Fibroblast of skin of left biceps (primary cell): ENCODE measurements around the gene USH1C.

Experiments used
- DNase-seq, 2 experiments: peaks; one replicate each; pipeline ENCODE4 v3.0.0-alpha.2; 2013; ENCODE audit warnings: low read depth in 2 of 2

USH1C gene

DNA sequence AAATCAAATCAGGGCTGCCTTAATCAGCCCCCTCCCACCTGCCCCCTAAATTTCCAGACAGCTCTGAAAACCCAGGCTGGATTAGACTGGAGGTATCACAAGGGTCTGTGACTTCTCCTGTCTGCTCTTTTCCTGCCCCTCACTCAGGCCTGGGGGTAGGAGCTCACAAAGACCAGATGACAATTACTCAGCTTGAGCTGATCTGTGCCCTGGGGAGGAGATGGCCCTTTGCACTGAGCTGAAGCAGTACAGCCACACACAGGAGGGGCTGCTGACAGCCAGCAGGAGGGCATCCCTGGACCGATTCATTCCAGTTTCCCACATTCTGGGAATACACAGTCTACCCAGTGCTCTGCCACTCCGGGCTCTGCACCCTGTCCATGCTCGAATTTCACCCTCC lies 71.7 kb downstream of the USH1C start:
- DNase-seq, result no peak

DNA sequence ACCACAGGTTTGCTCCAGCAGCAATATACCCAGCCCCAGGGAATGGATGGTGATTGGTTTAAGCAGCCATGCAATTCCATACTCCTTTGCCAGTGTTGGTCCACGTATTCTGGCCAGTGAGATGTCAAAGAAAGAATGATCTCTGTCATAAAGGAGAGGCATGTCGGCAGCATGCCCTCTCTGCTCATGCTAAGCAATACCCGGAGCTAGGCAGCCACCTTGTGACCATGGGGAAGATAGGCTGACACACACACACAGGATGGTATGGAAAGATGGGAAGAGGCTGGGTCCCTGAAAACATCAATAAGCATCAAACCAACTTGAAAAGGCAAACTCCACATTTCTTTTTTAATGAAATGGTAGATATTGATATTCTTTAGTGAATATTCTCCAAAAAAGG lies 72.7 kb downstream of the USH1C start:
- no peak for DNase-seq

DNA sequence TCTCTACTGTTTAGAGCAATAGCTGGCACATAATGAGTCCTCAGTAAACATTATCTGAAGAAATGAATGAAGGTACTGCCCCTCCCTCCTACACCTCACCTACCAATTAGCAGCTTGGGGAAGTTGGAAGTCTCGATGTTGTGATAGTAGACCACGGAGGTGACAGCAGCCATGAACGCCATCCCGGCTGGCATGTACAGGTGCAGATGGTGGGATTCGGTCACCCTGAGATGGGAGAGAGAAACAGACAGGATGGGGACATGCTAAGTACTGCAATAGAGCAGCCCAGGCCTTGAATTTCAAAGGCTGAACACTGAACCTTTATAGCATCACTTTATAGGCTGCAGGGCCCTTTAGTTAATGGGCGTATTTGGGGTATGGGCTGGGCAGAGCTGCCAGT lies 74.2 kb downstream of the USH1C start:
- no peak for DNase-seq

DNA sequence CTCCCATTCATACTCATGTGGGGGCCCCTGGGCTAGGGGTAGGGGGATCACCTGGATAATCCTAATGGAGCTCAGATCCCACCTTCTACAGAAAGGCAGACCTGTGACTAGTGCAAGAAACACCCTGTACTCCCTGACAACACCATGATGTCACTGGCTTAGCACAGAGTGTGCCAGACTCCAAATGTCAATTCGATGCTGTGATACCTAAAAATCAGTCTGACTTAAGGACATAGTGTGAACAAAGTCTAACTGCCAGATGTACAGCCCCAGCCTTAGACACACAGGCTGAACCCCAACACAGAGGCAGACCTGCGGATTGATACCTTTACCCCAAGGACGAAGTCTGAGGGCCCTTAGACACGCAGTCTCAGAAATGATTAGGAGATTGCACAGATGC lies 76.1 kb downstream of the USH1C start:
- no peak for DNase-seq

DNA sequence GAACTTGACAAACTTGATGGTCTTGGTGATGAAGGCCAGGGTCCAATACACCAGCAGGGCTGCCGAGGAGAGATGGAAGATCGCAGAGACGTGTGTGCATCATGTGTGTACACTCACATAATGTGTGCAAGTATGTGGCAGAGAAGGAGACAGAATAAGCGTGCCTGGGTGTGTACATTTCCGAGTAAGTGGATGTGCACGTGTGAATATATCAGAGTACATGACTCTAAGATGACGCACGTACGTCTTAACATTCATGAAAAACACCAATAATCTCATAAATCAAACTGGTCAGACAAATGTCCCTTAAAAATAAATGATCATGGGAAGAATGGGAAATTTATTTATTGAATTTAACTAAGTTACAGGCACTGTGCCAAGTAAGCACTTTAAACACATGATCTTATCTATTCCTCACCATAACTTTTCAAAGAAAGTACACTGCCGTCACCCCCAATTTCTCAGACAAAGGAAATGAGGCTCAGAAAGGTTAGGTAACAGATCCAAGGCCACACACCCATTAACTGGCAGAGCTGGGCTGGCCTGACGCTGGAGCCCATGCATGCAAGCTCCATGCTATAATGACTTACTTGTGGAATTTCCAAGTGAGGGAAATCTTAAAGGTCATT lies 80.6 kb downstream of the USH1C start:
- DNase-seq, result no peak

DNA sequence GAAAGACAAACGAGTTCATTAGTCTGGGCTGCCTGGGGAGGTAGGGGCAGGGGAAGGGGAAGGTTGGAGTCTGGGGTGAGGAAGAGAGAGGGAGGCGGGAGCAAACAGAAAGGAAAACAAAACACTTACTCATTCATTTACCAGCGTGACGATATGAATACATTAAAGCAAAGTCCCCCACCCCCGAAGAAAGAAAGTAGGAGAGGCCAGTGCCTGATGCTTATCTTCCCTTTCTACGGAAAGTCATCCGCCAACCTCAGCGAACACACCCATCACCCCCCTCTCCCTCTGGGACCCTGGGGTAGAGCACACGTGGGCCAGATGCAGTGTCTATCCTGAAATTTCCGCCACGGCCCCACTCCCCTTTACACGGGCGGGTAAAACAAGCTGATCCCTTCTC lies 81.3 kb downstream of the USH1C start:
- DNase-seq, result no peak

DNA sequence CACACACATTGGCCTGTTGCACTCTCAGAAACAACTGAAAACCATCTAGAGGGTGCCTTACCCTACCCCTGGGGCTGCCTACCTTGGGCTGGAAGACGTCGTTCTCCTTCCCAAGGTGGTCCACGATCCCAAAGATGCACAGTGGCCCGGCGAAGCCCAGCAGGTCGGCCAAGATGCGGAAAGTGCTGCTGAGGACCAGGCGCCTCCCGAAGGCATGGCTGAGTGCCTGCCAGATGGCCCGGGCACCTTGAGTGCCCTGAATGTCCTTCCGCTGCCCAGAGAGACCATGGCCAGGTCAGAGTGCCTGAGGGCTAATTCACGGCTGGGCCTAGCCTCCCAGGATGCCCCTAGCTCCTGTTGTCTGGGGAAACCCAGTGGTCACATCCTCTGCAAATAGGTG lies 83.8 kb downstream of the USH1C start:
- DNase-seq, result no peak

DNA sequence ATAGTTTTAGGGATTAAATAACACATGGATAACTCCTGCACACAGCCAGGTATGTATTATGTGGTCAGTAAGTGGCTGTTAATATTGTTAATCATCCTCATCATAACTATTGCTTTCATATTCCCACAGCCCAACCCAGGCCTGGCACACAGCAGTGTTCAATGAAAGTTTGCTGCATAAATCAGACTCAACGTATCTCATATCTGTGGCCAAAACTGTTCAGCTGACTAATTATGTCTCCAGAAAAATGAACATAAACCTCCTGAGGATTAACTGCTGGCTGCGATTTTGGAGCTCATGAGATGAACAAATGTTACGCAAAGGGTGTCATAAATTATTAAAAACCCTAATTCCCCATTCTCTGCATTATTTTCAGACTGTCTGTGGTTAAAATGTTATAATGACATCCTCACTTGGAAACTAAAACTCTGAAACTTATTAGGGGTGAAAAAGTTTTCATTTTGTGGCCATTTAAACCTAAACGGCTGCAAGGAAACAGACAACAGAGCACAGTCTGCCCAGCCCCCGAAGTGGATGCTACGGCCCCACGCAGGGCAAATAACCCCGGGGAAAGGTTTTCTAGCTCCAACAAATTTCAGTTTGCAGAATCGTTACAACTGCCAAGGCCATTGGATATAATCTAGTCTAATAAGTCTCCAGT lies 84.8 kb downstream of the USH1C start:
- DNase-seq, result peak in 1 of 2 experiments; percentile 3

DNA sequence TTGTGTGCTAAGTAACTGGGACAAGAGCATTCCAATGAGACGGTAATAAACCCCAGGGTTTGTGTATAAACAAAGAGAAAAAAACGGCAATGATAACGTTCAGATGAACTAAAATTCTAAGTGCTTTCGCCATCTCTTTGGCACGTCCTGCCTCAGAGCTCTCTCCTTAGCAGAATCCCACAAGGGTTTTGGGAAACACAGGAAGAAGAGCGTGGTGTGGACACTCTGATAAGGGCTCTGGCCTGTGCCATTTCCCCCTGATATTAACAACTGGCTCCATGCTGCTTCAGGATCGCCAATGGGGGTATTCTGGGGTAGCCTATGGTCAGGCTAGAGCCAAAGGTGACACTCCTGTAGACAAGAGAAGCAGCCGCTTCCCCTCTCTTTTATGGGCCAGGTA lies 85.9 kb downstream of the USH1C start:
- no peak for DNase-seq

DNA sequence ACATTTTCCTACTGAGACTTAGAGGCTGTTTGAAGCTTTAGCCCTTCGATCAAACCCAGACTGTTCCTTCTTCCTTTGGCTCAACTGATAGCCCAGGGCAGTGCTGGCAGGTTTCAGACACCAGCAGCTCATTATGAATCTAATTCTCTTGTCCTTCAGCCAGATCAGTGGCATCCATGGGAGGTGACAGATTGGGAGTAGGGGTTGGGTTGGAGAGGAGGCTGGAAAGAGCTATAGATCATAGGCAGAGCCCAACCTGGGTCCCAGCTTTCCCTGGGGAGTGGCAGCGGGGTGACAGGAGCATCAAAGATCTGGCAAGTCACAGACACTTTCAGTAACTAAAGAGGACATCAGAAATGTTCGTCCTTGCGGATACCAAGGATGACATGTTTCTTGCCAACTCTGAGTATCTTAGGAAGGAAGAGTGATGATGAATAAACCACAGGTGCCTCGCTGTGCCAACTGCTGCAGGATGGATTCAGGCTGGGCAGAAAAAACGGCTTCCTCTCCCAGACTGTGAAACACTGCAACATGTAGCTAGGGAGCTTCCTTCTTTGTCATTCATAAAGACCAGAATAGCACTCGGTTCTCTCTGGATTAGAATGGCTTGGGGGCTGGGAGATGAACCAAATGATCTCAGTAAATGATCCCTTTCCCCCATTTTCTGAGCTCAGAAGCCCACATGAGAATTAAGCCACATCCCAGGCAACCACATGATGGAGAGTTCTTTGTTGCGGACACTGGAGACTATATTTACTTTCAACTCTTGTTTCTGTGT lies 86.6 kb downstream of the USH1C start:
- DNase-seq, result no peak

DNA sequence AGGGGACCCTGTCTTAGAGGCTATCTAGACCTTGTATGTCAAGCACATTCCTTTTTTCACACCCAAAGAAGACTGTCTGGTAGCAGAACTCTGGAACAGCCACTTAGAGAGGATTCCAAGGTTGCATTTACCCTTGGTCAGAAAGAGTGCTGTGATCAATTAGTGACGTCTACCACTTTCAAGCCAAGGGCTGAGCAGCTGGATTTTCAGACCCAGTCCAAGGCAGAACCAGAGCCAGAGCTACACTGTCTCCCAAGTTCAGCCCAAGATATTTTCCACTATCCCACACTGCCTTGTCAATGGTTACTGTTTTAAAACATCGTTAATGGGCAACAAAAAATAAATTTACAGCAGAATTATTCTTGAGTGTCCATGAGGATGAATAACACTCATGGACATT lies 91.5 kb downstream of the USH1C start:
- DNase-seq, result no peak

DNA sequence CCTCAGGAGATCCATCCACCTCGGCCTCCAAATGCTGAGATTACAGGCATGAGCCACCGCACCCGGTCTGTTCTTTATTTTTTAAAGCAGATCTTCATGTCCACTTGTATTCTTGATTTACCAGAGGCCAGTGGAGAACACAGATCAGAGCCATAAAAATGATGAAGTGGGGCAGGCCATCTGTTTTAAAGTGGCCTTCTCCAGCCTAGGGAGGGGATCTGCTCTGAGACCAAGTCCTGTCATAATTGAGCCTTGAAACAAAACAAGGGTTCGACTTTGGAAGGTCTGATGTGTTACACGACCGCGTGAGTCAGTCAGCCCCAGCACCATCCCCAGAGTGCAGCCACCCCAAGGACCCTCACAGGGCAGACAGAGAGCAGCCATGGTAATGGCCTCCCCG lies 95.1 kb downstream of the USH1C start:
- no peak for DNase-seq

DNA sequence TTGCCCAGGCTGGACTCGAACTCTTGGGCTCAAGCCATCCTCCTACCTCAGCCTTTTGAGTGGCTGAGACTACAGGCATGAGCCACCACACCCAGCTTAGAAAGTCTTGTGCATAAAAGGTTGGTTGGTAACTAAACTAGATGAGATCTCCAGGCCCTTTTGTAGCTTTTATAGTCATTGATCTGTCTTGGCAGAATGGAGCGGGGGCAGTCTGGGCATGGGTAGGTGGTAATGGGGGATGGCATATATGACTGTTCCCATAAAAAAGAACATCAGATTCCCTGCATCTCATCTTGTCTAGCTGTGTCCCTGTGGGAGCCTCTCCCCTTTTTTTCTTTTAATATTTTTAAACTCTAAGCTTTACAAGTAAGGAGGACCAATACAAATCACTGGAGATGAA lies 97.7 kb downstream of the USH1C start:
- no peak for DNase-seq

DNA sequence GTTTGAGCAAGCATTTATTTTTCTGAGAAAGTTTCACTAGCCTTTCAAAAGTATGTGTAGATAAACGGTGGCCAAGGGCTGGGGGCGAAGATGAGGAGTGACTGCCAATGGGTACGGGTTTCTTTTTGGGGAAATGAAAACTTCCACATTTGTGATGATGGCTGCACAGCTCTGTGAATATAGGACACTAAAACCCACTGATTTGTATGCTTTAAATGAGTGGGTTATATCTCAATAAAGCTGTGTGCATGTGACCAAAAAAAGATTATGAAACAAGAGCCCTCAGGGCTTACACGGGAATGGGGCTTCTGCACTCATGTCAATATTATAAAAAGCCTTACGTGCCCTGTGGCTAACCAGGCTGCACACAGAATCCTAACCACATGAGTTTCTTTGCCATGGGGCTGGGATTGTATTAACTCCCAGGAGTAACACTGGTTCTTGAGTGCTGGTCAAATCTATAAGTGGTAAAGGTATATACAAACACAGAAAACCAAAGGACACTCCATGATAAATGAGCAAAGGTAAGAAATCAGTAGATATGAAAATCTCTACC lies 98.9 kb downstream of the USH1C start:
- no peak for DNase-seq

DNA sequence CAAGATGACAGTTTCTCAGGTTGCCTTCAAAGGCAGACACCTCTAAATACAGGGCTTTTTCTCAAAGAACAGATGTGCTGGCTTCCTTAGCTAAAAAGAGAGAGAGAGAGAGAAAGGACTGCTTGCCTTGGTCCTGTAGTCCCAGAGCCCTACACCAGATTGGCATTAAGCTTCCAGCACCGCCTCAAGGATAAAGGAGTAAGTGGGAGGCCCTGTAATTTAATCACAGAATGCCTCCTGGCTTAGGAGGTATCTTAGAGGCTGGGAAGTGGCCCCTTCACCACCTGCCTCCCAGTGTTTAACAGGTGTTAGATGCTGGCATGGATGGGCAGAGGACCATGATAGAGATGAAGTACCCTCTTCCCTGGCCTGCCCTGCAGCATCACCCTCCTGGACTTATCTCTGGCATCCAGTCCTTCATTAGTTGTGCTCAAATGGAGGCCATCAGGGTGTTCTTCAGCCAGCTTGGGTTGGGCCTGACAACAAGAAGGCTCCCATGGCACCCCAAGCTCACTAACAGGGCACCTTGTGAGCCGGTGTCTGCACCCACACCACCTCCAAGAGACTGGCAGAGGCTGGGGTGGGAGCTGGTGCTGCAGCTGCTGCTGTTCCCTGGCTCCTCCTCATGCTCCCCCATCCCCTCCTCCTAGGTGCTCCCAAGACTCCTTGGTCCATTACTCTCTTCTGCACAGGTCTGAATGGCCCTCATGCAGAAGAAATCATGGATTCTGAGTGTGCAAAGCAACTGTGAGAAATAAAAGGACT lies 100.1 kb downstream of the USH1C start:
- DNase-seq, result no peak
